ENCODE measurements around the gene R3HDM2. TPM values are rescaled to one million over a fixed set of nuclear protein-coding genes. Genes with fewer than 3 reads are reported as not detected.

R3HDM2 gene
- total RNA-seq, 1 donor from 2014 or later = 46.5 TPM

DNA sequence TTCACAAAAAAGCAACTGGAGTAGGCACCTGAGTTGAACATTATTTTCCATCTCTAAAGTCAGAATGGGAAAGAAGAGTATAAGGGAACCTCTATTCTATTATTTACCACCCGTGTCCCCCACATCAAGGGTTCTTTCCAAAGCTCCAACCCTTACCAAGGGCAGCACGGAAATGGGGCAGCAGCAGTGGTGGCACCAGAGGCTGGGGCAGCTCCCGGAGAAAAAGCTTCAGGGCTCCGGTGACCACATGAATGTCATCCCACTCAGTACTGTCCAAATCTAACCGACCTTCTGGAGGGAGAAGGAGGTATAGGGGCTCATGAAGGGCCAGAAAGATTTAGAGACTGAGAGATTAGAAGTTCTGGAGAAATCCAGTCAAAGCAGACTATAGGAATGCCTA, 43.0 kb upstream of the R3HDM2 start:
- Mint-ChIP-seq H3K9me3 (ENCODE audit: low read depth) (no peaks in the 10 kb centered on the region), H3K27ac (ENCODE audit: unreplicated experiment) (no peak overlapping the region), H3K27me3 (ENCODE audit: low read depth) (peaks cover 30% of the 10 kb centered on the region), H3K4me3 (ENCODE audit: unreplicated experiment) (no peak overlapping the region), H3K4me1 (ENCODE audit: low read depth) (peaks cover 17% of the 10 kb centered on the region), H3K36me3 (ENCODE audit: low read depth) (no peaks in the 10 kb centered on the region)
- DNase-seq (ENCODE audit: low spot score) = peak; percentile 2
- TF ChIP-seq, protein P1, sequence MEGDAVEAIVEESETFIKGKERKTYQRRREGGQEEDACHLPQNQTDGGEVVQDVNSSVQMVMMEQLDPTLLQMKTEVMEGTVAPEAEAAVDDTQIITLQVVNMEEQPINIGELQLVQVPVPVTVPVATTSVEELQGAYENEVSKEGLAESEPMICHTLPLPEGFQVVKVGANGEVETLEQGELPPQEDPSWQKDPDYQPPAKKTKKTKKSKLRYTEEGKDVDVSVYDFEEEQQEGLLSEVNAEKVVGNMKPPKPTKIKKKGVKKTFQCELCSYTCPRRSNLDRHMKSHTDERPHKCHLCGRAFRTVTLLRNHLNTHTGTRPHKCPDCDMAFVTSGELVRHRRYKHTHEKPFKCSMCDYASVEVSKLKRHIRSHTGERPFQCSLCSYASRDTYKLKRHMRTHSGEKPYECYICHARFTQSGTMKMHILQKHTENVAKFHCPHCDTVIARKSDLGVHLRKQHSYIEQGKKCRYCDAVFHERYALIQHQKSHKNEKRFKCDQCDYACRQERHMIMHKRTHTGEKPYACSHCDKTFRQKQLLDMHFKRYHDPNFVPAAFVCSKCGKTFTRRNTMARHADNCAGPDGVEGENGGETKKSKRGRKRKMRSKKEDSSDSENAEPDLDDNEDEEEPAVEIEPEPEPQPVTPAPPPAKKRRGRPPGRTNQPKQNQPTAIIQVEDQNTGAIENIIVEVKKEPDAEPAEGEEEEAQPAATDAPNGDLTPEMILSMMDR (IDR thresholded peaks at IDR 0.05) = no peak

DNA sequence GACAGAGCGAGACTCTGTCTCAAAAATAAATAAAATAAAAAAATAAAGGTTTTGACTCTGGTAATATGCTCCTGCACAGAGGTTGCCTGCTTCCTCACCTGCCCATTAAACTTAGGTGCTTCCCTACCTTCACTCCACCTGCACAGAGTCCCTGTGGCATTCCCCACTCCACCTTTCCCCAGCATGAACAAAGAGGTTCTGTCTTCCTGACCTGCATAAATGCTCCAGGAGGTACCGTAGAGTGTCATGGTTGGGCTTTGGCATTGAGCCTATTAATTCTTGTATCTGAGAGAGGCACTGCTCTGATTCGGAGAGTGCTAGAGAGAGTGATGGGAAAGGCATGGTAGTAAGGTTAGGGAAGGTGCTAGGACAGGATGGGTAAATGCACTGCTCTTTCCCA, 42.5 kb upstream of the R3HDM2 start:
- Mint-ChIP-seq H3K27me3 (ENCODE audit: low read depth) (peaks cover 30% of the 10 kb centered on the region), H3K9me3 (ENCODE audit: low read depth) (no peaks in the 10 kb centered on the region), H3K4me3 (ENCODE audit: unreplicated experiment) (no peak overlapping the region), H3K4me1 (ENCODE audit: low read depth) (peaks cover 17% of the 10 kb centered on the region), H3K36me3 (ENCODE audit: low read depth) (no peaks in the 10 kb centered on the region), H3K27ac (ENCODE audit: unreplicated experiment) (no peak overlapping the region)
- DNase-seq (ENCODE audit: low spot score) = peak; percentile 1
- TF ChIP-seq, protein P1 (IDR thresholded peaks at IDR 0.05) = no peak

DNA sequence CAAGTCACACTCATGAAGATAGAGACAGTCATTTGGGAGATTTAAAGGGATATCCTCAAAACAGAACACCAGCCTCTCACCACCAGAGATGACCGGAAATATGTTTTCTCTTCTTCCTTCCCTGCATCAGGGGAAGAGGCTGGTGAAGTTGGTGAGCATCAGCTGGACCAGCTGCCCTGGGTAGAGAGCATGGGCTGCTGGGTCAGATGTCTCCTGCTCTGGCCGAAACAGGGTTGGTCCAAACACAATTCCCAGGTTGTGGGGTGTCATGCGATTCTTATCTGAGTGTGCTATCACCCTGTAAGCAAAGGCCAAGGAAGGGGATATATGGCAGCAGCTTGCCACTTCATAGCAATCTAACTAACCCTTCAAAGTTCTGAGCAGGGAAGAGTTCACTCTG, 41.5 kb upstream of the R3HDM2 start:
- DNase-seq (ENCODE audit: low spot score) = peak; percentile 17
- Mint-ChIP-seq H3K27ac (ENCODE audit: unreplicated experiment) (no peak overlapping the region), H3K27me3 (ENCODE audit: low read depth) (peaks cover 30% of the 10 kb centered on the region), H3K4me1 (ENCODE audit: low read depth) (peaks cover 13% of the 10 kb centered on the region), H3K9me3 (ENCODE audit: low read depth) (no peaks in the 10 kb centered on the region), H3K36me3 (ENCODE audit: low read depth) (peaks cover 3% of the 10 kb centered on the region), H3K4me3 (ENCODE audit: unreplicated experiment) (no peak overlapping the region)
- TF ChIP-seq, protein P1 (IDR thresholded peaks at IDR 0.05) = no peak

DNA sequence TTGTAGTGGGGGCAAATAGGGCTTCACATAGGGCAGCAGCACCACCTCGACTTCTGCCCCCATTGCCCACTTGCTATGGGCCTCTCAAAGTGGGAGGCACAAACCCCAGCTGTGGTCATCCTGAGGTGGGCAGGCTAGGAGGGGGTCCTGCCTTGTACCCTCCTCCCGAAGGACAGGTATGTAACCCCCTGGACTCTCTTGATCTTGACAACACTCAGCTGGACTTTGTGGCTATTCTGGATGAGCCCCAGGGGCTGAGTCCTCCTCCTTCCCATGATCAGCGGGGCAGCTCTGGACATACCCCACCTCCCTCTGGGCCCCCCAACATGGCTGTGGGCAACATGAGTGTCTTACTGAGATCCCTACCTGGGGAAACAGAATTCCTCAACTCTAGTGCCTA, 40.8 kb upstream of the R3HDM2 start:
- Mint-ChIP-seq H3K4me1 (ENCODE audit: low read depth) (peaks cover 9% of the 10 kb centered on the region), H3K36me3 (ENCODE audit: low read depth) (peaks cover 3% of the 10 kb centered on the region), H3K27ac (ENCODE audit: unreplicated experiment) (no peak overlapping the region), H3K4me3 (ENCODE audit: unreplicated experiment) (no peak overlapping the region), H3K27me3 (ENCODE audit: low read depth) (peaks cover 30% of the 10 kb centered on the region), H3K9me3 (ENCODE audit: low read depth) (no peaks in the 10 kb centered on the region)
- DNase-seq (ENCODE audit: low spot score) = peak; percentile 44
- TF ChIP-seq, protein P1 (IDR thresholded peaks at IDR 0.05) = no peak

DNA sequence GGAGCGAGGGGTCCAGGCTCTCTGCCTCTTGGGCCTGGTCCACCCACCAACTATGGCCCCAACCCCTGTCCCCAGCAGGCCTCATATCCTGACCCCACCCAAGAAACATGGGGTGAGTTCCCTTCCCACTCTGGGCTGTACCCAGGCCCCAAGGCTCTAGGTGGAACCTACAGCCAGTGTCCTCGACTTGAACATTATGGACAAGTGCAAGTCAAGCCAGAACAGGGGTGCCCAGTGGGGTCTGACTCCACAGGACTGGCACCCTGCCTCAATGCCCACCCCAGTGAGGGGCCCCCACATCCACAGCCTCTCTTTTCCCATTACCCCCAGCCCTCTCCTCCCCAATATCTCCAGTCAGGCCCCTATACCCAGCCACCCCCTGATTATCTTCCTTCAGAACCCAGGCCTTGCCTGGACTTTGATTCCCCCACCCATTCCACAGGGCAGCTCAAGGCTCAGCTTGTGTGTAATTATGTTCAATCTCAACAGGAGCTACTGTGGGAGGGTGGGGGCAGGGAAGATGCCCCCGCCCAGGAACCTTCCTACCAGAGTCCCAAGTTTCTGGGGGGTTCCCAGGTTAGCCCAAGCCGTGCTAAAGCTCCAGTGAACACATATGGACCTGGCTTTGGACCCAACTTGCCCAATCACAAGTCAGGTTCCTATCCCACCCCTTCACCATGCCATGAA, 40.3 kb upstream of the R3HDM2 start:
- no peak overlapping the region for H3K4me3 Mint-ChIP-seq (ENCODE audit: unreplicated experiment)
- TF ChIP-seq, protein P1 (IDR thresholded peaks at IDR 0.05) = no peak
- DNase-seq (ENCODE audit: low spot score) = peak; percentile 27
- H3K27me3 Mint-ChIP-seq (ENCODE audit: low read depth) = peaks cover 26% of the 10 kb centered on the region
- peaks cover 3% of the 10 kb centered on the region for H3K36me3 Mint-ChIP-seq (ENCODE audit: low read depth)
- no peaks in the 10 kb centered on the region for H3K9me3 Mint-ChIP-seq (ENCODE audit: low read depth)
- H3K27ac Mint-ChIP-seq (ENCODE audit: unreplicated experiment) = no peak overlapping the region
- peaks cover 7% of the 10 kb centered on the region for H3K4me1 Mint-ChIP-seq (ENCODE audit: low read depth)

Data from chondrocyte (in vitro differentiated cells).